Trophoblast cell (in vitro differentiated cells and primary cell): ENCODE measurements around the gene KRT32.

Source experiments
- DNase-seq, 2 donors: peaks; one replicate each; pipeline ENCODE4 v3.0.0-alpha.2; 2016
- H2AFZ ChIP-seq: 2 replicates; pipeline ENCODE4 v1.6.1; 2013; ENCODE audit warnings: low read length, moderate library complexity, mild to moderate bottlenecking; ENCODE audit not compliant: insufficient read depth, poor library complexity
- H2AK5ac ChIP-seq: 2 replicates; pipeline ENCODE4 v1.6.1; 2013; ENCODE audit warnings: mild to moderate bottlenecking, low read length
- H2BK120ac ChIP-seq: 2 replicates; pipeline ENCODE4 v1.6.1; 2013; ENCODE audit warnings: low read length, mild to moderate bottlenecking, moderate library complexity; ENCODE audit not compliant: insufficient read depth, poor library complexity
- H2BK12ac ChIP-seq: 2 replicates; pipeline ENCODE4 v1.6.1; 2013; ENCODE audit warnings: mild to moderate bottlenecking, low read length, moderate library complexity
- H2BK5ac ChIP-seq: 2 replicates; pipeline ENCODE4 v1.6.1; 2013; ENCODE audit warnings: low read length, low read depth, moderate library complexity, mild to moderate bottlenecking; ENCODE audit not compliant: poor library complexity
- H3K14ac ChIP-seq: 2 replicates; pipeline ENCODE4 v1.6.1; 2013; ENCODE audit warnings: mild to moderate bottlenecking, low read length
- H3K18ac ChIP-seq: 2 replicates; pipeline ENCODE4 v1.6.1; 2013; ENCODE audit warnings: mild to moderate bottlenecking, low read length
- H3K23ac ChIP-seq: 2 replicates; pipeline ENCODE4 v1.6.1; 2013; ENCODE audit warnings: low read length
- H3K27ac ChIP-seq: 2 replicates; pipeline ENCODE4 v1.5.1; 2013; ENCODE audit warnings: low read depth, mild to moderate bottlenecking, inconsistent platforms, low read length, moderate library complexity
- H3K27me3 ChIP-seq: 2 replicates; pipeline ENCODE4 v1.6.1; 2013; ENCODE audit warnings: inconsistent platforms, mild to moderate bottlenecking, low read length, moderate library complexity; ENCODE audit not compliant: insufficient read depth
- H3K36me3 ChIP-seq, 2 experiments: 1 replicate in 1 of 2; 2 replicates in 1 of 2; pipeline ENCODE4 v1.6.1; 2013; ENCODE audit warnings: low read length in 2 of 2, mild to moderate bottlenecking in 2 of 2, moderate library complexity in 1 of 2; ENCODE audit not compliant: insufficient read depth in 2 of 2, control insufficient read depth in 1 of 2
- H3K4ac ChIP-seq: 2 replicates; pipeline ENCODE4 v1.6.1; 2013; ENCODE audit warnings: low read depth, mild to moderate bottlenecking, low read length, moderate library complexity
- H3K4me1 ChIP-seq, 2 experiments: 1 replicate in 1 of 2; 2 replicates in 1 of 2; pipeline ENCODE4 v1.6.1; 2013; ENCODE audit warnings: low read length in 2 of 2, mild to moderate bottlenecking in 2 of 2, moderate library complexity in 1 of 2; ENCODE audit not compliant: insufficient read depth in 2 of 2, control insufficient read depth in 1 of 2
- H3K4me2 ChIP-seq: 2 replicates; pipeline ENCODE4 v1.6.1; 2013; ENCODE audit warnings: inconsistent platforms, mild to moderate bottlenecking, low read length, moderate library complexity
- H3K4me3 ChIP-seq: 2 replicates; pipeline ENCODE4 v1.5.1; 2013; ENCODE audit warnings: mild to moderate bottlenecking, low read depth, low read length, inconsistent platforms
- H3K79me1 ChIP-seq: one replicate; pipeline ENCODE4 v1.6.1; 2013; ENCODE audit warnings: low read length
- H3K79me2 ChIP-seq: 2 replicates; pipeline ENCODE4 v1.6.1; 2013; ENCODE audit warnings: low read length, mild to moderate bottlenecking; ENCODE audit not compliant: control insufficient read depth, insufficient read depth, poor library complexity
- H3K9ac ChIP-seq: 2 replicates; pipeline ENCODE4 v1.6.1; 2013; ENCODE audit warnings: mild to moderate bottlenecking, low read length
- H3K9me3 ChIP-seq: 2 replicates; pipeline ENCODE4 v1.6.1; 2013; ENCODE audit warnings: low read depth, mild to moderate bottlenecking, control low read depth, inconsistent platforms, low read length; ENCODE audit not compliant: insufficient read depth
- H4K12ac ChIP-seq: 2 replicates; pipeline ENCODE4 v1.6.1; 2013; ENCODE audit warnings: low read depth, mild to moderate bottlenecking, low read length, moderate library complexity
- H4K8ac ChIP-seq: 2 replicates; pipeline ENCODE4 v1.6.1; 2013; ENCODE audit warnings: low read depth, mild to moderate bottlenecking, low read length, moderate library complexity
- H4K91ac ChIP-seq: one replicate; pipeline ENCODE4 v1.6.1; 2013; ENCODE audit warnings: low read depth, mild to moderate bottlenecking, low read length, moderate library complexity
- WGBS: extraction: QIAGEN DNeasy Blood & Tissue Kit; methylation state at CpG from one replicate; pipeline ENCODE4 v1.1.7; 2013; ENCODE audit warnings: missing lambda C conversion rate; ENCODE audit not compliant: insufficient read length, insufficient coverage; ENCODE audit errors: extremely low coverage; 5-methylcytosine and 5-hydroxymethylcytosine counted together

KRT32 gene

GRCh38 chr17:41453066-41453465 is 14.1 kb downstream of the KRT32 start:
- no peak for DNase-seq
- H3K9ac ChIP-seq, result no peak overlapping the region
- no peak overlapping the region for H3K4ac ChIP-seq
- no peak overlapping the region for H2BK5ac ChIP-seq
- H3K36me3 ChIP-seq, result no peaks in the 10 kb centered on the region
- no peak overlapping the region for H2BK12ac ChIP-seq
- no peak overlapping the region for H3K4me3 ChIP-seq
- WGBS, result no CpG with 5 or more reads among the region's 3 CpGs
- no peak overlapping the region for H3K14ac ChIP-seq
- H3K18ac ChIP-seq, result no peak overlapping the region
- no peak overlapping the region for H2AK5ac ChIP-seq
- H2AFZ ChIP-seq, result no peak overlapping the region
- no peaks in the 10 kb centered on the region for H3K9me3 ChIP-seq
- no peaks in the 10 kb centered on the region for H3K4me1 ChIP-seq
- no peak overlapping the region for H4K12ac ChIP-seq
- no peak overlapping the region for H3K23ac ChIP-seq
- H2BK120ac ChIP-seq, result no peak overlapping the region
- H4K91ac ChIP-seq, result no peak overlapping the region
- no peaks in the 10 kb centered on the region for H3K79me2 ChIP-seq
- H3K4me2 ChIP-seq, result no peak overlapping the region
- no peak overlapping the region for H3K27ac ChIP-seq
- H3K27me3 ChIP-seq, result no peaks in the 10 kb centered on the region
- no peaks in the 10 kb centered on the region for H3K79me1 ChIP-seq
- H4K8ac ChIP-seq, result no peak overlapping the region

- WGBS, result no CpG with 5 or more reads among the region's 4 CpGs
- H3K9ac ChIP-seq, result no peak overlapping the region
- H4K91ac ChIP-seq, result no peak overlapping the region
- no peaks in the 10 kb centered on the region for H3K79me2 ChIP-seq
- H3K36me3 ChIP-seq, result no peaks in the 10 kb centered on the region
- DNase-seq, result no peak
- no peak overlapping the region for H2BK5ac ChIP-seq
- H3K27ac ChIP-seq, result no peak overlapping the region
- H3K27me3 ChIP-seq, result no peaks in the 10 kb centered on the region
- no peaks in the 10 kb centered on the region for H3K4me1 ChIP-seq
- H3K4me3 ChIP-seq, result no peak overlapping the region
- H3K23ac ChIP-seq, result no peak overlapping the region
- H3K79me1 ChIP-seq, result no peaks in the 10 kb centered on the region
- no peaks in the 10 kb centered on the region for H3K9me3 ChIP-seq
- no peak overlapping the region for H4K12ac ChIP-seq
- no peak overlapping the region for H3K4me2 ChIP-seq
- no peak overlapping the region for H2AK5ac ChIP-seq
- H3K14ac ChIP-seq, result no peak overlapping the region
- no peak overlapping the region for H3K18ac ChIP-seq
- H4K8ac ChIP-seq, result no peak overlapping the region
- no peak overlapping the region for H2AFZ ChIP-seq
- no peak overlapping the region for H2BK120ac ChIP-seq
- H3K4ac ChIP-seq, result no peak overlapping the region
- H2BK12ac ChIP-seq, result no peak overlapping the region
Observed at GRCh38 chr17:41452281-41452680, 14.9 kb downstream of the KRT32 start.

- H3K4me2 ChIP-seq, result no peak overlapping the region
- H2BK12ac ChIP-seq, result no peak overlapping the region
- H2AK5ac ChIP-seq, result no peak overlapping the region
- no peak overlapping the region for H3K23ac ChIP-seq
- no peaks in the 10 kb centered on the region for H3K9me3 ChIP-seq
- no peak overlapping the region for H3K14ac ChIP-seq
- no peak overlapping the region for H3K9ac ChIP-seq
- H2BK5ac ChIP-seq, result no peak overlapping the region
- no peaks in the 10 kb centered on the region for H3K36me3 ChIP-seq
- H3K4ac ChIP-seq, result no peak overlapping the region
- no peak overlapping the region for H4K8ac ChIP-seq
- no peak overlapping the region for H3K4me3 ChIP-seq
- H4K91ac ChIP-seq, result no peak overlapping the region
- H3K79me2 ChIP-seq, result no peaks in the 10 kb centered on the region
- H4K12ac ChIP-seq, result no peak overlapping the region
- H3K79me1 ChIP-seq, result no peaks in the 10 kb centered on the region
- WGBS, result 100% methylated on average over 1 of the region's 2 CpGs
- H3K27ac ChIP-seq, result no peak overlapping the region
- H2BK120ac ChIP-seq, result no peak overlapping the region
- no peaks in the 10 kb centered on the region for H3K27me3 ChIP-seq
- H2AFZ ChIP-seq, result no peak overlapping the region
- no peak overlapping the region for H3K18ac ChIP-seq
- DNase-seq, result peak in 1 of 2 donors; percentile 28
- no peaks in the 10 kb centered on the region for H3K4me1 ChIP-seq
Observed at GRCh38 chr17:41451154-41451728, 15.9 kb downstream of the KRT32 start.

DNA sequence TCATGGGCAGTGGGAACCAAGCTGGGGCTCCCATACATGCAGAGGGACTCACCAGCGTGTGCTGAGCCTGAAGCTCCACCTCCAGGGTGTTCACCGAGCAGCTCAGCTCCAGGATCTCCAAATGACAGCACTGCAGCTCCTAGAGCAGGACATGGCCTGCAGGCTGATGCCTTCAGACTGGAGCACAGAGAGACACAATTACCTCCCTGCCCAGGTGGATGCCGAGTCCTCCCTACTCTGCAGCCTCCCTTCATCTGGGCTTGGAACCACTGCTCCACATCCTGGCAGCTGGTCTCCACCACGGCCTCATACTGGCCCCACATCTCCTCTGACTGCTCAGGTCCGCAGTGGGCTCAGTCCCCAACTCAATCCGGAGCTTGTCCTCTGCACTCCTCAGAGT is 18.2 kb downstream of the KRT32 start:
- Histone ChIP-seq H3K4ac (no peak overlapping the region), H2BK5ac (no peak overlapping the region), H2BK12ac (no peak overlapping the region), H3K9me3 (peaks cover 2% of the 10 kb centered on the region), H3K79me1 (no peaks in the 10 kb centered on the region), H3K18ac (no peak overlapping the region), H3K9ac (no peak overlapping the region), H3K14ac (no peak overlapping the region), H3K23ac (no peak overlapping the region), H3K36me3 (no peaks in the 10 kb centered on the region), H2AK5ac (no peak overlapping the region), H3K27ac (no peak overlapping the region), H4K12ac (no peak overlapping the region), H4K91ac (no peak overlapping the region), H3K4me1 (no peaks in the 10 kb centered on the region), H3K27me3 (no peaks in the 10 kb centered on the region), H4K8ac (no peak overlapping the region), H2BK120ac (no peak overlapping the region), H3K4me3 (no peak overlapping the region), H3K4me2 (no peak overlapping the region), H3K79me2 (no peaks in the 10 kb centered on the region), H2AFZ (no peak overlapping the region)
- DNase-seq, result no peak
- WGBS, result no CpG with 5 or more reads among the region's 6 CpGs
